A673 (cell line): ENCODE measurements around the gene TMEM234. TPM values are rescaled to one million over a fixed set of nuclear protein-coding genes. Genes with fewer than 3 reads are reported as not detected.

Experiments
- BruUV-seq: library from RNA; stranded (reverse); fragments of 400-500 nt; replicated peaks from 2 replicates; lab custom pipeline; 2021; lab: Mats Ljungman, UMichigan
- CTCF ChIA-PET: fragments of 300-600 bp; sonication (Branson Sonifier 250); formaldehyde crosslinking; loops from one replicate; lab custom pipeline; 2022; ENCODE audit warnings: antibody characterized with exemption; lab: Charles Lee
- POLR2A ChIA-PET: fragments of 300-600 bp; sonication (Branson Sonifier 250); formaldehyde crosslinking; loops from one replicate; lab custom pipeline; 2022; ENCODE audit warnings: antibody characterized with exemption; ENCODE audit not compliant: low non-redundant PET; lab: Charles Lee
- DNase-seq: peaks from one replicate; pipeline ENCODE4 v3.0.0-alpha.2; 2015; ENCODE audit warnings: low spot score
- H3K27ac ChIP-seq: fragments of 200-600 bp; sonication (generic); 2 replicates; pipeline ENCODE4 v1.5.1; 2016; ENCODE audit warnings: mixed run types, low read depth, mild to moderate bottlenecking, mixed read lengths, antibody characterized with exemption, low read length; ENCODE audit not compliant: poor library complexity, severe bottlenecking
- H3K27me3 ChIP-seq: fragments of 200-600 bp; sonication (generic); replicated peaks from 2 replicates; pipeline ENCODE4 v1.6.1; 2017; ENCODE audit warnings: mixed run types, low read depth, mild to moderate bottlenecking, mixed read lengths, antibody characterized with exemption, low read length; ENCODE audit not compliant: insufficient read depth, poor library complexity
- H3K36me3 ChIP-seq: fragments of 200-600 bp; sonication (generic); 2 replicates; pipeline ENCODE4 v1.6.1; 2016; ENCODE audit warnings: mixed run types, mild to moderate bottlenecking, mixed read lengths, antibody characterized with exemption, low read length; ENCODE audit not compliant: insufficient read depth, poor library complexity, severe bottlenecking
- H3K4me1 ChIP-seq: fragments of 200-600 bp; sonication (generic); 2 replicates; pipeline ENCODE4 v1.6.1; 2017; ENCODE audit warnings: mixed run types, mild to moderate bottlenecking, mixed read lengths, antibody characterized with exemption, low read length; ENCODE audit not compliant: insufficient read depth, poor library complexity, severe bottlenecking
- H3K4me3 ChIP-seq: fragments of 200-600 bp; sonication (generic); 2 replicates; pipeline ENCODE4 v1.5.1; 2016; ENCODE audit warnings: low read depth, mixed run types, mild to moderate bottlenecking, mixed read lengths, low read length; ENCODE audit not compliant: poor library complexity, severe bottlenecking
- H3K9me3 ChIP-seq: fragments of 200-600 bp; sonication (generic); 2 replicates; pipeline ENCODE4 v1.6.1; 2016; ENCODE audit warnings: mixed run types, low read depth, mild to moderate bottlenecking, mixed read lengths, antibody characterized with exemption, low read length; ENCODE audit not compliant: poor library complexity, severe bottlenecking
- CTCF ChIP-seq: fragments of 300-800, 200-600 bp; sonication (generic); conservative IDR thresholded peaks from 2 replicates; pipeline ENCODE4 v1.5.1; 2017; ENCODE audit warnings: low read depth, mild to moderate bottlenecking, antibody characterized with exemption, low read length, moderate library complexity, mixed read lengths
- EZH2 ChIP-seq: fragments of 200-600 bp; sonication (generic); IDR thresholded peaks from 2 replicates; pipeline ENCODE4 v1.6.1; 2017; ENCODE audit warnings: borderline replicate concordance, low read depth, mild to moderate bottlenecking, mixed read lengths, antibody characterized with exemption, low read length; ENCODE audit not compliant: poor library complexity, severe bottlenecking
- intact Hi-C: fragments of 100-400 bp; cut with micrococcal nuclease; formaldehyde crosslinking; loops from one replicate; pipeline ENCODE4 v1.10.0; 2022; ENCODE audit not compliant: unreplicated experiment
- total RNA-seq: library from RNA; stranded (reverse); gene quantifications from 2 replicates; pipeline ENCODE4 v1.2.3, GENCODE V29; 2021

TMEM234 gene
- total RNA-seq, 1 experiment from 2014 or later = 15.4 TPM

DNA sequence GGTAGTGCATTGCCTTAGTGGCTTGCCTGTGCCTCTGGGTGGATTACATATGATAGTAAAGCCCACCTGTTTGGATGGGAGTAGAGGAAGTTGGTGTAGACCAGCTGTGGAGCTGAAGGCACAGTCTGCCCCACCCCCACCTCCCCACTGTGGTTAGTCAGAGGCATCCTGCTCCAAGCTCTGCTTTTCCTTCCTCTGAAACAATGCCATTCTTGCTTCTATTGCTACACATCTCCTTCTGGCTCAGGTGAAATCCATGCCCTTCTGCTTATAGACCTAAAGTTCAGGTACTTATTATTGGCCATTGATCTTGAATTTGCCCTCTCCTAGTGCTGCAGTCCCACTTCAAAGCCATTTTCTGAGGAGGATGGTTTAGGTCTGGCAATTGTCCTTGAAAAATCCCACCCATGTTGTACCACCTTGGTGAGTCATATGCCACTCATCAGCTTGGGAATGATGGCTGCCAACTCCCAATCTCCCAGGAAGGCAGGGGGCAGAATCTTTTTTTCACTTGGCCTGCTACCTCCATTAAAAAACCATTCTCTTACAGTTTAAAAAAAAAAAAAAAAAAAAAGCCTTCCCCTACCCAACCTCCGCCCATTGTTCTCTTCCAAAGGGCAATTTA is 49.4 kb downstream of the TMEM234 start:
- H3K27me3 ChIP-seq = no peaks in the 10 kb centered on the region
- no peak overlapping the region for H3K27ac ChIP-seq
- no TSS peak for BruUV-seq
- H3K9me3 ChIP-seq = no peaks in the 10 kb centered on the region
- H3K36me3 ChIP-seq = peaks cover 40% of the 10 kb centered on the region
- no peak overlapping the region for H3K4me3 ChIP-seq
- CTCF ChIA-PET = interaction anchor here (0.6 kb wide), 1 partner anchor 28 kb away, joined by 3 read pairs; no protein-coding TSS in a partner anchor
- DNase-seq = no peak
- H3K4me1 ChIP-seq = no peaks in the 10 kb centered on the region
- intact Hi-C loops = no loop called here
- TF ChIP-seq CTCF (no peak), EZH2 (no peak)
- POLR2A ChIA-PET = no interaction called here

GRCh38 chr1:32170991-32171390 is 51.2 kb downstream of the TMEM234 start:
- CTCF ChIA-PET = no interaction called here
- no peaks in the 10 kb centered on the region for H3K4me1 ChIP-seq
- intact Hi-C loops = no loop called here

More at GRCh38 chr1:32170991-32171390, 51.2 kb downstream of the TMEM234 start:
- H3K27ac ChIP-seq = no peak overlapping the region
- no peaks in the 10 kb centered on the region for H3K9me3 ChIP-seq
- no peaks in the 10 kb centered on the region for H3K27me3 ChIP-seq
- no TSS peak for BruUV-seq
- no peak overlapping the region for H3K4me3 ChIP-seq
- H3K36me3 ChIP-seq = peaks cover 50% of the 10 kb centered on the region
- POLR2A ChIA-PET = no interaction called here
- DNase-seq = no peak
- TF ChIP-seq EZH2 = no peak
- TF ChIP-seq CTCF = no peak

Other genes starting within 250 kb of the TMEM234 start
- 226 and 236 TPM in 2 replicates for gene KHDRBS1, start 208.5 kb downstream of the TMEM234 start, total RNA-seq
- 30.4 and 32.4 TPM in 2 replicates for gene TMEM39B, start 149.4 kb downstream of the TMEM234 start, total RNA-seq
- 96.8 and 97.4 TPM in 2 replicates for gene KPNA6, start 114.3 kb downstream of the TMEM234 start, total RNA-seq
- 62.3 and 62.7 TPM in 2 replicates for gene TXLNA, start 42.7 kb downstream of the TMEM234 start, total RNA-seq
- gene CCDC28B, start 21.8 kb downstream of the TMEM234 start, total RNA-seq = 15.6 and 22.4 TPM in 2 replicates
- 7.2 and 7.9 TPM in 2 replicates for gene IQCC, start 16.7 kb downstream of the TMEM234 start, total RNA-seq
- not detected in 2 replicates for gene DCDC2B, start 13.3 kb downstream of the TMEM234 start, total RNA-seq
- 298 and 303 TPM in 2 replicates for gene EIF3I, start 54 bp upstream of the TMEM234 start, total RNA-seq
- 0.35 TPM in 1 of 2 replicates, not detected in the other for gene FAM167B, start 24.9 kb upstream of the TMEM234 start, total RNA-seq
- gene LCK, start 28.9 kb upstream of the TMEM234 start, total RNA-seq = not detected in 2 replicates
- gene HDAC1, start 69.7 kb upstream of the TMEM234 start, total RNA-seq = 192 and 195 TPM in 2 replicates
- gene MARCKSL1, start 113.9 kb upstream of the TMEM234 start, total RNA-seq = 425 and 445 TPM in 2 replicates
- 4.7 and 5.2 TPM in 2 replicates for gene FAM229A, start 140.1 kb upstream of the TMEM234 start, total RNA-seq
- 3.9 and 4.3 TPM in 2 replicates for gene TSSK3, start 140.2 kb upstream of the TMEM234 start, total RNA-seq
- 47.4 and 48.0 TPM in 2 replicates for gene BSDC1, start 172.1 kb upstream of the TMEM234 start, total RNA-seq
- gene ZBTB8B, start 242.7 kb upstream of the TMEM234 start, total RNA-seq = 0.06 and 0.17 TPM in 2 replicates